ENCODE data around the gene ROCK2.

GRCh38 chr2:11157731-11158130 is 186.7 kb downstream of the ROCK2 start:
- TF ChIP-seq CTCF (conservative IDR thresholded peaks at IDR 0.05), result no peak
- no peak for TF ChIP-seq ZFX (IDR thresholded peaks at IDR 0.05)

All from C4-2B (cell line).